Activated CD8-positive, alpha-beta memory T cell treated with anti-CD3 and anti-CD28 coated beads, Interleukin-2, amount 50 U/mL, for 1 hour (primary cell): ENCODE measurements around the gene P2RY14.
"Not testable (repeated sequence)": the region's sequence is repeated elsewhere in the genome, so short reads cannot be mapped to it uniquely, and the experiment has no call there.

Source experiments
- DNase-seq: peaks from one replicate; pipeline ENCODE4 v3.0.0-alpha.2; 2020; ENCODE audit errors: extremely low read depth

The P2RY14 gene

GRCh38 chr3:151183265-151183671, 95.1 kb downstream of the P2RY14 start:
- DNase-seq: no peak

DNA sequence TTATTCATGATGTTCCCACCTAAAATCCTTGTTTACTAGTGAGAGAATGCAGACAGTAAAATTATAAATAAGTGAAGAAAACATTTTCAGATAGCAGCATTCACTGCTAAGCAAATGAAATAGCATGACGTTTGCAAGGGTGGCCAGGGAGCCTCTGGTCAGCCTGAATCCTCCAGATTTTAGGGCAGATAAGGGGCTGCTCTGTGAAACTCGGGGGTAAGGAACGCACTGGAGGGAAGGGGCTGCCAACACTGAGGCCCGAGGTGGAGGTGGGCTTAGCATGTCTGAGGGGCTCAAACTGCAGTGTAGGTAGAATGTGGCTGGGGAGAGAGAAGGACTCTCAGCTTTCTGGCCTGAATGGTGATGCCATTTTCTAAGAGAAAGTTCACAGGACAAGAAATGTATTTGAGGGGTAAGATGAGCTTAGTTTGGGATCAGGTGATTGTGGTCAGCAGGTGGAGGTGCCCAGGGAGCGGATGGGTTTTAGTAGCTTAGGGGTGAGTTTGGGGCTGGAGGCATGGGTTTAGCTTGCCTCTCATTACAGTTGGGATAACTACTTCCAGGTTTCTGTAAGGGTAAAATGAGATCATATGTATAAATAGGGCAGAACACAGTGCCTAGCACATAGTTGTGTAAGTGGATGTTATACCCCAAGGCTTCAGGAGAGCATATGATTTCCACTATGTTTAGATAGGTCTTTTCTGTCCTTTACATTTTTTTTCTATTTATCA, 95.8 kb downstream of the P2RY14 start:
- no peak for DNase-seq

DNA sequence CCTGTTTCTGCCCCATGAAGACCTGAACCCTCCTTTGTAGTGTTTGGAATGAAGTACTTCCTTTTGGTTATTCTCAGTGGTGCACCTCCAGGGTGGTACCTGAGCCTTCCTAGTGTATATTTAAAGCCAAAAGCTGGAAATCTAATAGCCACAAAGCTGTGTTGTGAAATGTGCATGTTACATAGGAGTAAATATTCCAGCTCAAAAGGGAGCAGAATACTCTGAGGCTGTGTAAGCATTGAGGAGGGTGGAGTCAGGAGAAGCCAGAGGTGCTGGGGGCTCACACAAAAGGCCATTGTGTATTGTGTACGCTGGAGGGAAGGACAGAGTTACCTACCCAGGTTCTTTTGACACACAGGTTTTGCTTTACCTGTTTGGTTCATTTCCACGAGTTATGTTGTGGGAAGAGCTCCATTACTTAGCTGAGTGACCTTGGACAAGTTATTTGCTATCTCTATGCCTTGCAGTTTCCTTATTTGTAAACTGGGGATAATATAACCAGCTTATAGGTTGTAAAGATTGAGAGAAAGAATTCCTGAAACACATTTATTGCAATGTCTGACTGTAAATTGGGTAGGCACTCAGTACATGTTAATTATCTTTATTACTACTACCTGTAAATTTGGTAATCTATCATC, 100.0 kb downstream of the P2RY14 start:
- no peak for DNase-seq

- no peak for DNase-seq
Measured at GRCh38 chr3:151175952-151176351, 102.4 kb downstream of the P2RY14 start.

- DNase-seq: no peak
Measured at GRCh38 chr3:151174351-151174750, 104.0 kb downstream of the P2RY14 start.

DNA sequence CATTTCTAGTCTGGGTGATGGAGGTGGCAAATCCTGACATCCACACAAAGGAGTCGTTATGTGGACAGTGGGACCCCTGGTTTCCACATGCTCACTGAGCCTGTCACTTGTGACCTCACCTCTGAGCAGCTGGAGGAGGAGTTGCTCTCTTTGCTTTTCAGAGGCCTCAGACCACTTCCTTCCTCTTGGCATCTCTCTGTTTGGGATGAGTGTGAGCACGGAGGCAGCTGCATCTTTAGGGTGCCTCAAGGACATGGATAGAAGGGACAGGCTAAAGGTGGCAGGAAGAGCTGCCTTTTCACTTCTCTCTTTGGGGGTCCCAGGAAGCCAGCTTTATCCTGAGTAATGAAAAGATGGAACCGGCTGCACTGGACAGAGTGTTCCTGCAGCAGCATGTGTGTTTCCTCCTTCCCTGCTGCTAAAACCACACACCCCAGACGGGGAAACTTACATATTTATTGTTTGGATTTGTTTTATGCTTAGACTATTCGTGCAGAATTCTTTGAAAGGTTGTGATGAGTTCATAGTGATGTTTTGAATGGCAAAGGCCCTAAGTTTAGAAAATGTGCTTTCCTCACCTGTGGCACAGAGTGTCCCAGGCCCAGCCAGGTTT, 107.1 kb downstream of the P2RY14 start:
- no peak for DNase-seq

DNA sequence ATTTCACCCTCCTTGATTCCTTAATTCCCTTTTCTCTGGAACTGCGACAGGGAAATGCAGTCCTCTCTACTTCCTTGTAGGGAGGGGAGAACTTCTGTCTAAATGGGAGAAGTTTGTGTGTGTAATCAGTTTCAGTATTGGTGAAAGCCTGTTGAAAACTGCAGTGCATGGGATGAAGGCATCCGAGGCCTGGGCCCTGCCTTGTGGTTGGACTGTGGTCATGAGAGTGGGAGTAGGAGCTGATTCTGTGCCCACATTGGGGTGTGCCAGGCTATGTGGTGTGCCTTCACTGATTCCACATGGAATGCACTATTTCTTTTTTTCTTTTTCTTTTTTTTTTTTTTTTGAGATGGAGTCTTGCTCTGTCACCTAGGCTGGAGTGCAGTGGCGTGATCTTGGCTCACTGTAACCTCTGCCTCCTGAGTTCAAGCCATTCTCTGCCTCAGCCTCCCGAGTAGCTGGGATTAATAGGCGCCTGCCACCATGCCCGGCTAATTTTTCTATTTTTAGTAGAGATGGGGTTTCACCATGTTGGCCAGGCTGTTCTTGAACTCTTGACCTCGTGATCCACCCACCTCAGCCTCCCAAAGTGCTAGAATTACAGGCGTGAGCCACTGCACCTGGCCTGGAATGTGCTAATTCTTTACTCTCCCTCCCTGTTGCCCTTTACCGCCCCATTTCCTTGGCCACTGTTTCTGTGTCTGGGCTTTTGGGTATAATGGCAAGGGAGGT, 108.2 kb downstream of the P2RY14 start:
- DNase-seq: not testable (repeated sequence)

- no peak for DNase-seq
Measured at GRCh38 chr3:151169262-151169947, 108.9 kb downstream of the P2RY14 start.

- peak; percentile 56 for DNase-seq
Measured at GRCh38 chr3:151168269-151169094, 109.9 kb downstream of the P2RY14 start.

DNA sequence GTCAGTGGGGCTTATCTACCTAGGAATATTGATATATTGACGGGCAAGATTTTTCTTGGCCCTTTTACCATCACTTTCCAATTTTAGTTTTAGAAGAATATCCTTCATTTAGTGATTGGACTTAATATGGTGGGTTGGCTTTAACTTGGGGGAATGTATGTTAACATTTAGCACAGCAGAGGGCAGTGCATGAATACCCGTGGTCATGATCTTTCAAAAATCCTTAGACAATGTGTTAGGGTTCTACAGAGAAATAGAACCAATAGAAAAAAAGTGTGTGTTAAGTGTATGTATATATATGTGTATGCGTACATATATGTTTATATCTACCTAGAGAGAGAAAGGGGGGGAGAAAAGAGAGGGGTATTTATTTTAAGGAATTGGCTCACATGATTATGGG, 112.2 kb downstream of the P2RY14 start:
- DNase-seq: no peak

- no peak for DNase-seq
Measured at GRCh38 chr3:151165226-151165625, 113.1 kb downstream of the P2RY14 start.
